ENCODE results near the gene KMT2D.

GRCh38 chr12:49024543-49024942 lies 36.1 kb downstream of the KMT2D start:
- TF ChIP-seq POLR2AphosphoS5 (IDR thresholded peaks at IDR 0.05; ENCODE audit: low read depth) (no peak), CTCF (conservative IDR thresholded peaks at IDR 0.05; ENCODE audit: low read depth in 2 of 2) (no peak), EZH2phosphoT487 (IDR thresholded peaks at IDR 0.05; ENCODE audit: unreplicated experiment) (no peak), STAT1 (IDR thresholded peaks at IDR 0.05; ENCODE audit: unreplicated experiment) (no peak), EZH2 (IDR thresholded peaks at IDR 0.05; ENCODE audit: low read depth, unreplicated experiment) (no peak), REST (IDR thresholded peaks at IDR 0.05; ENCODE audit: unreplicated experiment) (no peak), CREB1 (CRISPR knock-in tag; IDR thresholded peaks at IDR 0.05; ENCODE audit: low read depth) (no peak), JUNB (IDR thresholded peaks at IDR 0.05; ENCODE audit: unreplicated experiment) (no peak), ZNF462 (CRISPR knock-in tag; IDR thresholded peaks at IDR 0.05) (no peak), ETS1 (IDR thresholded peaks at IDR 0.05) (no peak), ZNF114 (CRISPR knock-in tag; IDR thresholded peaks at IDR 0.05) (no peak), NANOG (IDR thresholded peaks at IDR 0.05; ENCODE audit: borderline replicate concordance) (no peak), ZNF331 (CRISPR knock-in tag; IDR thresholded peaks at IDR 0.05; ENCODE audit: low read depth) (no peak)

Data from GM23338 (cell line).